Calu3 (cell line): ENCODE results near the gene CYP11A1. TPM values are rescaled to one million over a fixed set of nuclear protein-coding genes. Genes with fewer than 3 reads are reported as not detected.

Experiments
- BruUV-seq: library from RNA; stranded (reverse); fragments of 400-500 nt; replicated peaks from 2 replicates; lab custom pipeline; 2021; lab: Mats Ljungman, UMichigan
- CTCF ChIA-PET: fragments of 300-600 bp; sonication (Branson Sonifier 250); formaldehyde crosslinking; loops from one replicate; lab custom pipeline; 2022; ENCODE audit warnings: antibody characterized with exemption; lab: Charles Lee
- DNase-seq: peaks from one replicate; pipeline ENCODE4 v3.0.0; 2022
- H3K27ac Mint-ChIP-seq: one replicate; pipeline ENCODE4 v1.8.0; 2022; ENCODE audit warnings: mixed read lengths; ENCODE audit not compliant: unreplicated experiment
- H3K27me3 Mint-ChIP-seq: one replicate; pipeline ENCODE4 v1.8.0; 2022; ENCODE audit warnings: mixed read lengths; ENCODE audit not compliant: unreplicated experiment
- H3K36me3 Mint-ChIP-seq: one replicate; pipeline ENCODE4 v1.8.0; 2022; ENCODE audit warnings: mild to moderate bottlenecking, moderate library complexity, mixed read lengths; ENCODE audit not compliant: insufficient read depth, unreplicated experiment
- H3K4me1 Mint-ChIP-seq: one replicate; pipeline ENCODE4 v1.8.0; 2022; ENCODE audit warnings: mild to moderate bottlenecking, low read depth, mixed read lengths; ENCODE audit not compliant: unreplicated experiment
- H3K4me3 Mint-ChIP-seq: one replicate; pipeline ENCODE4 v1.8.0; 2022; ENCODE audit warnings: mild to moderate bottlenecking, low read depth, moderate library complexity, mixed read lengths; ENCODE audit not compliant: unreplicated experiment
- H3K9me3 Mint-ChIP-seq: one replicate; pipeline ENCODE4 v1.8.0; 2022; ENCODE audit warnings: low read depth, mixed read lengths; ENCODE audit not compliant: unreplicated experiment
- intact Hi-C: fragments of 100-400 bp; cut with micrococcal nuclease; formaldehyde crosslinking; loops from one replicate; pipeline ENCODE4 v1.10.0; 2022; ENCODE audit not compliant: unreplicated experiment
- total RNA-seq: library from RNA; stranded (reverse); gene quantifications from 2 replicates; pipeline ENCODE4 v1.2.3, GENCODE V29; 2022
- TF ChIP-seq, protein P1 (sequence below): fragments of 200-600 bp; IDR thresholded peaks from one replicate; pipeline ENCODE4 v1.8.0; 2022; ENCODE audit warnings: antibody characterized with exemption; ENCODE audit not compliant: unreplicated experiment

Gene CYP11A1
- total RNA-seq, 1 experiment from 2014 or later, result not detected

DNA sequence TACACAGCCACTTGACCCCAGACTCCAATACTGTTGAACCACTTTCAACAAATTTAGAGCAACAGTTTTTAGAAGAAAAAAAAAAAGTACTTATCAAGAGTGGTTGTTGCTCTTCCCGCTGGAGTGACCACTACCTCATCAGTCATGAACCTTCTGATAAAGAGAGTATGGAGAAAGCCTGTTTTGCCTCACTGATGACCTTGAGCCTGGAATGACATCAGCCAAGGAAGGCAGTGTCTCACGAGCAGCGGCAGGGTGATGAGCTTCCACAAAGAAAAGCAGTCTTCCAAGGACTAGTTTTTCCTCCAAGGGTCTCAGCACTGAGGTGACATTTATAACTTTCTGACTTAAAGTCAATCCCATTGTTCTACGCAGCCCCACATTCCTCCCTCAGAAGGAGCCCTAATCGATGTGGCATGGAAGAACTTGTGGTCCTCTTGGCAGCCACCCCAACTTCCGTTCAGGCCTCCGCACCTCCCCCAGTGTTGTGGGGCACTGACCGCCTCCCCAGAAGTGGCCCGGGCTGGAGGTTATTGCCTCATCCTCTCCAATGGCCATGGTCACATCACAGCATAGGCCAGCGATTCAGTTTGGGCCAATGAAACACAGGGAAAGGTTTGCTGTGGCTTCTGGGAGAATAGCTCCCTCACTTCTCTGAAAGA, 1.8 kb upstream of the CYP11A1 start:
- intact Hi-C loops, result no loop called here
- Mint-ChIP-seq H3K27me3 (peaks cover 94% of the 10 kb centered on the region), H3K4me1 (peaks cover 10% of the 10 kb centered on the region), H3K36me3 (peaks cover 10% of the 10 kb centered on the region), H3K27ac (no peak overlapping the region), H3K4me3 (no peak overlapping the region), H3K9me3 (no peaks in the 10 kb centered on the region)
- DNase-seq, result no peak
- CTCF ChIA-PET, result interaction anchor here (0.6 to 0.9 kb wide), 3 partner anchors 114 to 603 kb away, joined by 3 to 4 read pairs (median 4); no protein-coding TSS in a partner anchor
- TF ChIP-seq, protein P1, sequence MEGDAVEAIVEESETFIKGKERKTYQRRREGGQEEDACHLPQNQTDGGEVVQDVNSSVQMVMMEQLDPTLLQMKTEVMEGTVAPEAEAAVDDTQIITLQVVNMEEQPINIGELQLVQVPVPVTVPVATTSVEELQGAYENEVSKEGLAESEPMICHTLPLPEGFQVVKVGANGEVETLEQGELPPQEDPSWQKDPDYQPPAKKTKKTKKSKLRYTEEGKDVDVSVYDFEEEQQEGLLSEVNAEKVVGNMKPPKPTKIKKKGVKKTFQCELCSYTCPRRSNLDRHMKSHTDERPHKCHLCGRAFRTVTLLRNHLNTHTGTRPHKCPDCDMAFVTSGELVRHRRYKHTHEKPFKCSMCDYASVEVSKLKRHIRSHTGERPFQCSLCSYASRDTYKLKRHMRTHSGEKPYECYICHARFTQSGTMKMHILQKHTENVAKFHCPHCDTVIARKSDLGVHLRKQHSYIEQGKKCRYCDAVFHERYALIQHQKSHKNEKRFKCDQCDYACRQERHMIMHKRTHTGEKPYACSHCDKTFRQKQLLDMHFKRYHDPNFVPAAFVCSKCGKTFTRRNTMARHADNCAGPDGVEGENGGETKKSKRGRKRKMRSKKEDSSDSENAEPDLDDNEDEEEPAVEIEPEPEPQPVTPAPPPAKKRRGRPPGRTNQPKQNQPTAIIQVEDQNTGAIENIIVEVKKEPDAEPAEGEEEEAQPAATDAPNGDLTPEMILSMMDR, result no peak
- no TSS peak for BruUV-seq

DNA sequence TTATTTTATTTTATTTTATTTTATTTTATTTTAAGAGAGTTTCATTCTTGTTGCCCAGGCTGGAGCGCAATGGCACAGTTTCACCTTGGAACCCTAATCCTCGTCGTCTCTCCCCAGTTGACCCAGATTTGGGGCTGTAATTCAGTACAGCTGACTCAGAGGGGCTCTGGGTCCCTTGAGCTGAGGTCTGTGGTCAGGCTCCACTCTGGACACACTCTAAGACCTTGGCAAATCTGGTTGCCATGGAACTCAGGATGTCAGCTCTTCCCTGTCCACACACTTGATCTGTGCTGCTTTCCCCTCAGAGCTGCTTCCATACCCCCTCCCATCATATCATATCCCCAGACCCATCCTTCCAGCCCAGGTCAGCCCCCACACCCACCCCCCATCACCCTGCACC, 675 bp upstream of the CYP11A1 start:
- H3K9me3 Mint-ChIP-seq, result no peaks in the 10 kb centered on the region
- no peak overlapping the region for H3K4me3 Mint-ChIP-seq
- CTCF ChIA-PET, result interaction anchor here (0.6 kb wide), 1 partner anchor 384 kb away, joined by 6 read pairs; no protein-coding TSS in a partner anchor
- intact Hi-C loops, result no loop called here
- no TSS peak for BruUV-seq
- DNase-seq, result no peak
- H3K27ac Mint-ChIP-seq, result no peak overlapping the region
- TF ChIP-seq, protein P1, result no peak
- peaks cover 100% of the 10 kb centered on the region for H3K27me3 Mint-ChIP-seq
- H3K4me1 Mint-ChIP-seq, result peaks cover 10% of the 10 kb centered on the region
- no peaks in the 10 kb centered on the region for H3K36me3 Mint-ChIP-seq

DNA sequence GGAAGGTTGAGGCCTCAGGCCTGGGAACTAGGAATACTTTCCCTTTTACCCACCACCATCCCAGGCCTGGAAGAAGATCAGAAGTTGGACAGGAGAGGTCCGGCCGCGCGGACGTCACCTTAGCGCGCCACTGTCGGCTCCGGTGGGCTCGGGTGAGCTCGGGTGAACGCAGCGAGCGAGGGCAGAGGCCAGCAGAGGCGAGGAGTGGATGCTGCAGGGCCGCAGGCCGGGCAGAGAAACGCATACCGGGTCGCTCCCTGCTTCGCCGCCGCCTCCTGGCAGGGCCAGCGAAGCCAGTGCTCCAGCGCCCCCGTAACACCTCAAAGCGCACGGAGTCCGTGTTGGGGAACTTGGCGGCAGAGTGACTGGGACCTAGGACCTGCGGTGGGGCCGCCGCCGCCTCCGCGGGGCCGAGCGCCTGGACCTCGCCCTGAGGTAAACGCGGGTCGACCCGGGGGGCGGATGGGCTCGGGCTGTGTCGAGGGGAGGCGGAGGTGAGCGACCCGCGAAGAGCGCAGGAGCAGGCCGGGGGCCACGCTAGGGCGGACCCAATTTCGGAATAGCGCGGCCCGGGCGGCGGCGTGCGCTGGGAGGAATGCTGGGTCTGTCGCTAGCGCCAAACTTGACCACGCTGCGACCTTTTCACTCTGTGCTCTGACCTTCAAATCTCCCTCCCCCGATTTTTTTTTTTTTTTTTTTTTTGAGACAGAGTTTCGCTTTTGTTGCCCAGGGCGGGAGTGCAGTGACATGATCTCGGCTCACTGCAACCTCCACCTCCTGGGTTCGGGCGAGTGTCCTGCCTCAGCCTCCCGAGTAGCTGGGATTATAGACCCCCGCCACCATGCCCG, 1.6 kb downstream of the CYP11A1 start:
- CTCF ChIA-PET, result interaction anchor here (0.7 kb wide), 2 partner anchors 171 to 263 kb away, joined by 4 to 6 read pairs; no protein-coding TSS in a partner anchor

More for the DNA sequence above, 1.6 kb downstream of the CYP11A1 start:
- Mint-ChIP-seq H3K9me3 (no peaks in the 10 kb centered on the region), H3K4me1 (peaks cover 10% of the 10 kb centered on the region), H3K36me3 (no peaks in the 10 kb centered on the region), H3K4me3 (no peak overlapping the region), H3K27me3 (peaks cover 90% of the 10 kb centered on the region), H3K27ac (no peak overlapping the region)
- no peak for DNase-seq
- TF ChIP-seq, protein P1, result no peak
- intact Hi-C loops, result no loop called here
- BruUV-seq, result no TSS peak
